Esophagus muscularis mucosa (tissue), 3 donors: ENCODE results near the gene CPLX1.

Source experiments
- CTCF ChIP-seq, 3 experiments: fragments of 200-600 bp in 2 of 3; fragments of 450-650 bp in 1 of 3; sonication (generic) in 2 of 3; IDR thresholded peaks; one replicate each; pipeline ENCODE4 v1.5.1; 2017 to 2019; ENCODE audit warnings: antibody characterized with exemption in 3 of 3, mild to moderate bottlenecking in 2 of 3, moderate library complexity in 1 of 3
- EP300 ChIP-seq: sonication (generic); formaldehyde crosslinking; IDR thresholded peaks from one replicate; pipeline ENCODE4 v1.6.1; 2017; ENCODE audit warnings: antibody characterized with exemption

- TF ChIP-seq CTCF (IDR thresholded peaks at IDR 0.05) (no peak), EP300 (no peak)
These were observed 63.4 kb downstream of the CPLX1 start for GRCh38 chr4:762211-763190.
